ENCODE results near the gene CCDC183.

GRCh38 chr9:136775191-136775590, 20.9 kb upstream of the CCDC183 start:
- TF ChIP-seq CTCF (IDR thresholded peaks at IDR 0.05) (no peak), POLR2A (IDR thresholded peaks at IDR 0.05) (no peak), EP300 (IDR thresholded peaks at IDR 0.05) (no peak)
